ENCODE measurements around the gene CHRNB4.
A peak's percentile ranks its signal among the peaks of the same experiment; 100 is the strongest.

Gene CHRNB4

GRCh38 chr15:78667578-78668236, 26.7 kb upstream of the CHRNB4 start:
- DNase-seq (ENCODE audit: low spot score) = no peak

- DNase-seq (ENCODE audit: low spot score) = no peak
Measured at GRCh38 chr15:78666010-78666409, 25.0 kb upstream of the CHRNB4 start.

GRCh38 chr15:78663703-78664102, 22.7 kb upstream of the CHRNB4 start:
- DNase-seq (ENCODE audit: low spot score) = no peak

GRCh38 chr15:78662028-78662427, 21.0 kb upstream of the CHRNB4 start:
- no peak for DNase-seq (ENCODE audit: low spot score)

- DNase-seq (ENCODE audit: low spot score) = no peak
Measured at GRCh38 chr15:78661001-78661400, 20.0 kb upstream of the CHRNB4 start.

- DNase-seq (ENCODE audit: low spot score) = no peak
Measured at GRCh38 chr15:78660584-78660983, 19.6 kb upstream of the CHRNB4 start.

GRCh38 chr15:78658823-78659222, 17.8 kb upstream of the CHRNB4 start:
- DNase-seq (ENCODE audit: low spot score) = no peak

GRCh38 chr15:78654272-78654671, 13.3 kb upstream of the CHRNB4 start:
- DNase-seq (ENCODE audit: low spot score) = no peak

- no peak for DNase-seq (ENCODE audit: low spot score)
Measured at GRCh38 chr15:78651930-78652615, 11.1 kb upstream of the CHRNB4 start.

- DNase-seq (ENCODE audit: low spot score) = no peak
Measured at GRCh38 chr15:78651007-78651406, 10.0 kb upstream of the CHRNB4 start.

- DNase-seq (ENCODE audit: low spot score) = no peak
Measured at GRCh38 chr15:78650022-78650421, 9.0 kb upstream of the CHRNB4 start.

GRCh38 chr15:78645009-78645408, 4.0 kb upstream of the CHRNB4 start:
- DNase-seq (ENCODE audit: low spot score) = no peak

- no peak for DNase-seq (ENCODE audit: low spot score)
Measured at GRCh38 chr15:78642331-78642730, 1.3 kb upstream of the CHRNB4 start.

GRCh38 chr15:78641749-78642275, 802 bp upstream of the CHRNB4 start:
- DNase-seq (ENCODE audit: low spot score) = no peak

GRCh38 chr15:78640527-78641101, 396 bp downstream of the CHRNB4 start:
- DNase-seq (ENCODE audit: low spot score) = no peak

GRCh38 chr15:78638658-78639314, 2.2 kb downstream of the CHRNB4 start:
- DNase-seq (ENCODE audit: low spot score) = peak; percentile 45

GRCh38 chr15:78637776-78638435, 3.1 kb downstream of the CHRNB4 start:
- DNase-seq (ENCODE audit: low spot score) = no peak

GRCh38 chr15:78636378-78636859, 4.6 kb downstream of the CHRNB4 start:
- no peak for DNase-seq (ENCODE audit: low spot score)

GRCh38 chr15:78635346-78635745, 5.7 kb downstream of the CHRNB4 start:
- no peak for DNase-seq (ENCODE audit: low spot score)

GRCh38 chr15:78634210-78635145, 6.5 kb downstream of the CHRNB4 start:
- DNase-seq (ENCODE audit: low spot score) = no peak

GRCh38 chr15:78633348-78633747, 7.7 kb downstream of the CHRNB4 start:
- DNase-seq (ENCODE audit: low spot score) = no peak

Measured in AG08395 (cell line).